Heart left ventricle (tissue), 16 donors: ENCODE data around the gene YY1. TPM values are rescaled to one million over a fixed set of nuclear protein-coding genes. Genes with fewer than 3 reads are reported as not detected.

Experiments used
- ATAC-seq, 4 donors: fragments of 200-7000 bp; cut with Tn5 transposase; one replicate each; pipeline ENCODE4 v1.9.1; 2020 to 2022; ENCODE audit warnings: moderate library complexity in 4 of 4, mild to moderate bottlenecking in 3 of 4, moderate number of reproducible peaks in 1 of 4
- DNase-seq, 5 donors: peaks; one replicate each; pipeline ENCODE4 v3.0.0-alpha.2; 2020
- H3K27ac ChIP-seq, 12 donors: fragments of 200-600 bp; sonication (generic) in 4 of 12; one replicate each; pipeline versions ENCODE4 v1.5.0 to v1.8.0; 2016 to 2022; ENCODE audit warnings: mild to moderate bottlenecking in 2 of 12
- H3K27me3 ChIP-seq, 9 donors: fragments of 200-600 bp; sonication (generic) in 2 of 9; one replicate each; pipeline versions ENCODE4 v1.5.1 to v1.8.0; 2016 to 2022; ENCODE audit warnings: mild to moderate bottlenecking in 3 of 9
- H3K36me3 ChIP-seq, 9 donors: fragments of 200-600 bp; sonication (generic) in 2 of 9; one replicate each; pipeline versions ENCODE4 v1.5.0 to v1.8.0; 2018 to 2022; ENCODE audit warnings: mild to moderate bottlenecking in 2 of 9
- H3K4me1 ChIP-seq, 12 donors: fragments of 200-600 bp; sonication (generic) in 4 of 12; one replicate each; pipeline versions ENCODE4 v1.5.0 to v1.8.0; 2016 to 2022; ENCODE audit warnings: mild to moderate bottlenecking in 3 of 12
- H3K4me3 ChIP-seq, 12 donors: fragments of 200-600 bp; sonication (generic) in 4 of 12; one replicate each; pipeline versions ENCODE4 v1.5.0 to v1.8.0; 2017 to 2022; ENCODE audit warnings: mild to moderate bottlenecking in 9 of 12, moderate library complexity in 4 of 12
- H3K9me3 ChIP-seq, 12 donors: fragments of 200-600 bp; sonication (generic) in 4 of 12; one replicate each; pipeline versions ENCODE4 v1.5.0 to v1.8.0; 2016 to 2022; ENCODE audit warnings: mild to moderate bottlenecking in 1 of 12
- POLR2A ChIP-seq, 2 donors: fragments of 450-650 bp; IDR thresholded peaks; one replicate each; pipeline ENCODE4 v1.6.1; 2017; ENCODE audit warnings: antibody characterized with exemption in 2 of 2, mild to moderate bottlenecking in 2 of 2, moderate library complexity in 2 of 2
- WGBS, 4 donors: extraction: QIAGEN DNeasy Blood & Tissue Kit in 2 of 4; methylation state at CpG; one replicate each; pipeline versions ENCODE4 v1.1.5 to v1.1.7; 2013 to 2018; 5-methylcytosine and 5-hydroxymethylcytosine counted together
- intact Hi-C, 10 donors: fragments of 100-400 bp; cut with DNase I; formaldehyde crosslinking; loops; one replicate each; pipeline versions ENCODE4 v1.11.1 to v1.14.2; 2022
- polyA plus RNA-seq, 2 donors: library from polyadenylated mRNA; stranded (reverse); fragments of 200-250 nt; gene quantifications; one replicate each; pipeline ENCODE4 v1.2.3, GENCODE V29; 2013
- total RNA-seq, 9 donors: library from RNA; depleted of rRNA in 2 of 9; stranded (reverse); fragments of >200 nt in 2 of 9; fragmentation: NEBNext Ultra II Directional in 3 of 9; extraction: Animal tissue kit (Norgen Biotek cat#: 25700) in 3 of 9; gene quantifications; one replicate each; pipeline versions ENCODE4 v1.1.0 to v1.2.4, GENCODE V29; 2016 to 2023
- TF ChIP-seq, protein P1 (sequence below), 12 donors: fragments of 200-600 bp; sonication (generic) in 4 of 12; IDR thresholded peaks; one replicate each; pipeline versions ENCODE4 v1.5.0 to v1.8.0; 2018 to 2022; ENCODE audit warnings: antibody characterized with exemption in 12 of 12, mild to moderate bottlenecking in 5 of 12
- donor health status: ischemic (EF 13 %, LVEDD 7.1; RV severe dilation, severe dysfunction).
- donor health status: healthy with polysubstance abuse.
- donor health status: DM: no; HTN: yes; CAD: no.
- donor health status: DM: no; HTN: no; CAD: no.
- donor health status: ischemic (EF 25% LVEDD 6.9; RV normal size, moderate dysfunction).
- donor health status: ischemic (EF 25% LVEDD 5.7; RV mildly dilated, moderate dysfunction).
- donor health status: healthy.
- donor health status: DM: yes; HTN: yes; CAD: no.
- donor health status: ischemic (EF 35%, LVEDD 5.7; RV mildly dilated, moderate dysfunction).
- donor health status: nonischemic (EF 11% LVEDD 7.7; RV severe dilation, severe dysfunction).
- donor health status: DM: yes; HTN: yes; CAD: no.
- donor health status: PGD.
- donor health status: ischemic (EF 29% LVEDD 5.4; RV normal size, mild dysfunction).
- donor health status: nonischemic (EF 23%, LVEDD 6.1; RV moderate dilation, normal function).

YY1 gene
- total and polyA plus RNA-seq, 11 donors: 18.4 to 59.7 (median 45.1) TPM

DNA sequence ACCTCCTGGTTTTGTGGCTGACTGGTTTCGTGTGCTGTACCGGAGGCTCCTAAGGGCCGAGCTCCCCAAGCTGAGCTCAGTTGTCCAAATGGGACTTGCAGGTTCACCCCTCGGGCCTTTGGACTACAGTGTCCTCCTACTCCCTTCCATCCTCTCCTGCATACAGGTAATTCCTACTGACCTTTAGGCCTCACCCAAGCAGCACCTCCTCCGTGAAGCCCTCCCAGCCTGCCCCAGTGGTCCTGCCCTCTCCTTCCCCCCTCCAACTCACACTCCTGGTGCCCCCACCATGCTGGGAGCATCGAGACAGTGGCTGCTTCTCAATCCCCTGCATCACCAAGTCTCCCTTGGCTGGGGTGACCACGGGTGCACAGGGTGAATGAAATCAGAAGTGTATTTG is 27.1 kb upstream of the YY1 start:
- peak in 1 of 5 donors; percentile 41 for DNase-seq
- H3K27me3 ChIP-seq: no peaks in the 10 kb centered on the region
- no peaks in the 10 kb centered on the region for H3K36me3 ChIP-seq
- intact Hi-C loops: no loop called here
- WGBS, 4 donors: 90 to 96% (median 95%) methylated on average over 7 of the region's 7 CpGs
- no peak overlapping the region for H3K4me3 ChIP-seq
- H3K27ac ChIP-seq: no peak overlapping the region
- no peak for ATAC-seq
- TF ChIP-seq, protein P1, sequence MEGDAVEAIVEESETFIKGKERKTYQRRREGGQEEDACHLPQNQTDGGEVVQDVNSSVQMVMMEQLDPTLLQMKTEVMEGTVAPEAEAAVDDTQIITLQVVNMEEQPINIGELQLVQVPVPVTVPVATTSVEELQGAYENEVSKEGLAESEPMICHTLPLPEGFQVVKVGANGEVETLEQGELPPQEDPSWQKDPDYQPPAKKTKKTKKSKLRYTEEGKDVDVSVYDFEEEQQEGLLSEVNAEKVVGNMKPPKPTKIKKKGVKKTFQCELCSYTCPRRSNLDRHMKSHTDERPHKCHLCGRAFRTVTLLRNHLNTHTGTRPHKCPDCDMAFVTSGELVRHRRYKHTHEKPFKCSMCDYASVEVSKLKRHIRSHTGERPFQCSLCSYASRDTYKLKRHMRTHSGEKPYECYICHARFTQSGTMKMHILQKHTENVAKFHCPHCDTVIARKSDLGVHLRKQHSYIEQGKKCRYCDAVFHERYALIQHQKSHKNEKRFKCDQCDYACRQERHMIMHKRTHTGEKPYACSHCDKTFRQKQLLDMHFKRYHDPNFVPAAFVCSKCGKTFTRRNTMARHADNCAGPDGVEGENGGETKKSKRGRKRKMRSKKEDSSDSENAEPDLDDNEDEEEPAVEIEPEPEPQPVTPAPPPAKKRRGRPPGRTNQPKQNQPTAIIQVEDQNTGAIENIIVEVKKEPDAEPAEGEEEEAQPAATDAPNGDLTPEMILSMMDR (IDR thresholded peaks at IDR 0.05): no peak
- peaks cover 0 to 19% (median 10%) of the 10 kb centered on the region in 12 donors for H3K4me1 ChIP-seq
- no peaks in the 10 kb centered on the region for H3K9me3 ChIP-seq

DNA sequence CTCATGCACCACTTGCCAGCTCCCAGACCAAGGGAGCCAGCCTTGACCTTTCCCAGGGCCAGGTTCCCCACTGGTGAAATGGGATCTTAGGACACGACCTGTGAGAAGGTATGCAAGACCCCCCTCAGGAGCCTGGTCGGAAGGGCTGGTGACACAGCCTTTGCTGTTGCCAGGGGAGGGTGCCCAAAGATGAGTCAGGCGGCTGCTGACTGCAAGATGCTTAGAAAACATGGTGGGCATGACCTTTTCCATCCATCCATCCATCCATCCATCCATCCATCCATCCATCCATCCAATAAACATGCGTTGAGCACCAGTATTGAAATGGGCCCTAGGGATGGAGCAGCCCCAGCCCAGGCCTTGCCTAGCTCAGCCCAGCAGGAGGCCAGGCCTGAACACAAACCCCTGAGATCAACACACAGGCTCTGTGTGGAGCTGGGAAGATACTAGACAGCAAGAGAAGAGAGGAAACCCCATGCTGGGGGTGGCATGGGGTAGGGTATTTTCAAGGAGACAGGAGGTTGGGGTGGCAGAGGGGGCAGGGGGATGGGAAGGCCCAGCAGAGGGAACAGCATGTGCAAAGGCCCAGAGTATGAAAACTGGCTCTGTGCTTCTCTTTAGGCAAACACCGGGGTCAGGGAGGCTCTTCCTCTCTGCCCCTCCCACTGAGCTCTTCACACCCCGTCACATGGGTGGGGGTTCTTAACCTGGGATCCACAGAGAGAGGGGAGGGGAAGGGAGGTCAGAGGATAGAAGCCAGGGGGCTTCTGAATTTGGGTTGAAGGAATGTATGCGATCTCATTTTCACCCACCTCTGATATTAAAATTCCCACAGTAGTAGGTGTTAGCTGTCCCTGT is 26.2 kb upstream of the YY1 start:
- 89 to 95% (median 93%) methylated on average over 7 of the region's 7 CpGs for WGBS, 4 donors
- DNase-seq: peak in 1 of 5 donors; percentile 23
- Histone ChIP-seq H3K9me3 (no peaks in the 10 kb centered on the region), H3K36me3 (no peaks in the 10 kb centered on the region), H3K4me1 (peaks cover 0 to 19% (median 10%) of the 10 kb centered on the region in 12 donors), H3K27me3 (no peaks in the 10 kb centered on the region), H3K27ac (peak overlapping the region in 1 of 12 donors; percentile 97), H3K4me3 (no peak overlapping the region)
- intact Hi-C loops: no loop called here
- no peak for TF ChIP-seq POLR2A (IDR thresholded peaks at IDR 0.05)
- TF ChIP-seq, protein P1 (IDR thresholded peaks at IDR 0.05): no peak
- no peak for ATAC-seq

DNA sequence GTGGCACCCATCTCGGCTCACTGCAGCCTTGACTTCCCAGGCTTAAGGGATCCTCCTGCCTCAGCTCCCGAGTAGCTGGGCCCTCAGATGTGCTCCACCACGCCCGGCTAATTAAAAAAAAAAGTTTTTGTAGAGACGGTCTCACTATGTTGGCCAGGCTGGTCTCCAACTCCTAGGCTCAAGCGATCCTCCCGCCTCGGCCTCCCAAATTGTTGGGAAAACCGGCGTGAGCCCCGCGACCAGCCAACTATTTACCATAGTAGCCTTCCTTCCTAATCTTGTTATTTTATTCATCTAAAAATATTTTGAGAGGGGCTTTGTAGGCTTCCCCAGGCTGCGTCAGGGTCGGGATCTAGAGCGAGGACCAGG is 25.4 kb upstream of the YY1 start:
- Histone ChIP-seq H3K27ac (peak overlapping the region in 11 of 12 donors; percentile 89 to 99 (median 96)), H3K4me3 (peak overlapping the region; percentile 66 to 98 (median 82)), H3K27me3 (no peaks in the 10 kb centered on the region), H3K36me3 (no peaks in the 10 kb centered on the region), H3K4me1 (peaks cover 0 to 19% (median 10%) of the 10 kb centered on the region in 12 donors), H3K9me3 (no peaks in the 10 kb centered on the region)
- ATAC-seq (no peak), DNase-seq (no peak)
- WGBS, 4 donors: 64 to 72% (median 68%) methylated on average over 15 of the region's 15 CpGs
- intact Hi-C loops: no loop called here
- TF ChIP-seq, protein P1 (IDR thresholded peaks at IDR 0.05): no peak
- TF ChIP-seq POLR2A (IDR thresholded peaks at IDR 0.05): no peak

DNA sequence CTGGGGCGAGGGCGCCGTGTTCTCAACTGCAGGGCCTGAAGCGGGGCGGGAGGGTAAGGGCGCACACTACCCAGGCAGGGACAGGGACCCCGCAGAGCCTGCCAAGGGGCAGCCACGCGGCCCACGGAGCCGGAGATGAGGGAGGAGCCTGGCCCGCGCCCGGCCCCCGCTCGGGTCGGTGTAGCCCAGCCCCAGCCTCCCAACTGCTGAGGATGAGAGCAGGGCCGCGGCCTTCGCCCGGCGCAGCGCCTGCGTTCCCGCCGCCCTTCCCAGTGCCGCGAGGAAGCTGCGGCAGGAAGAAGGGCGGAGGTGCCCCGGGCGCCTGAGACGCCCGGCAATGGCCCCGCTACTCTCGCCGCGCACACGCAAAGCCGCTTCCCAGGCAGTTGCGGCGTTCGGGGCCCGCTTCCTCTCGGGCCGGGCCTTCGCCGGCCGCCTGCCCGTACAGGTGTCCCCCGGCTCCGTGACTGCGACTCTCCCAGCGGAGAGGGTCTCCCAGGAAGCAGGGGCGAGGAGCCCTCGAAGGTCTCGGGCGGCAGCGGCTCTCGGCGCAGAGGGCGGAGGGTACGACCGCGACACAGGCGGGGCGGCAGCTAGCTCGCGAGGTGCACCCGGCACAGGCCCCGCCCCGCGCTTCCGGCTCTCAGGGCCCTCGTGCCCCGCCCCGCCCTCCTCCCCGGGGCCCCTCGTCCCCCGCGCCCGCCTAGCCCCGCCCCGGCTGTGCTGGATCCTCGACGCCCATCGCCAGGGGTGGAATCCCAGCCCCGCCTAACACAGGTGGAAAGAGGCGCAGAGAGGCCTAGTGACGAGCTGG is 24.8 kb upstream of the YY1 start:
- Histone ChIP-seq H3K4me1 (peaks cover 0 to 19% (median 10%) of the 10 kb centered on the region in 12 donors), H3K27me3 (no peaks in the 10 kb centered on the region), H3K4me3 (peak overlapping the region; percentile 66 to 98 (median 82)), H3K27ac (peak overlapping the region; percentile 58 to 99 (median 96)), H3K9me3 (no peaks in the 10 kb centered on the region), H3K36me3 (no peaks in the 10 kb centered on the region)
- ATAC-seq (peak; percentile 86 to 99 (median 96)), DNase-seq (peak; percentile 88 to 95 (median 91))
- TF ChIP-seq POLR2A (IDR thresholded peaks at IDR 0.05): peak in 1 of 2 donors; percentile 78
- TF ChIP-seq, protein P1 (IDR thresholded peaks at IDR 0.05): no peak
- WGBS, 4 donors: 2 to 8% (median 4%) methylated on average over 23 to 90 of the region's 90 CpGs
- intact Hi-C loops: loop anchor here in 1 of 10 donors (1.0 kb wide), 1 partner anchor 24 kb away; no protein-coding TSS in a partner anchor
